ENCODE measurements around the gene DOK6. TPM values are rescaled to one million over a fixed set of nuclear protein-coding genes. Genes with fewer than 3 reads are reported as not detected.
"Not testable (repeated sequence)": the region's sequence is repeated elsewhere in the genome, so short reads cannot be mapped to it uniquely, and the experiment has no call there.

The DOK6 gene
- total RNA-seq, 1 experiment from 2014 or later, result not detected

GRCh38 chr18:69854455-69854854 lies 453.8 kb downstream of the DOK6 start:
- POLR2A ChIA-PET (ENCODE audit: unreplicated experiment), result no interaction called here
- no peaks in the 10 kb centered on the region for H3K79me2 ChIP-seq (ENCODE audit: low read depth)
- CTCF ChIA-PET, result no interaction called here
- no peaks in the 10 kb centered on the region for H4K20me1 ChIP-seq (ENCODE audit: insufficient read depth)
- intact Hi-C loops (cut with micrococcal nuclease; ENCODE audit: unreplicated experiment), result no loop called here
- no peaks in the 10 kb centered on the region for H3K27me3 ChIP-seq (ENCODE audit: insufficient read depth, low read depth)
- no TSS peak for BruUV-seq (replicated peaks)
- H3K4me1 ChIP-seq (replicated peaks; ENCODE audit: insufficient read depth), result no peaks in the 10 kb centered on the region
- TF ChIP-seq EZH2 (IDR thresholded peaks at IDR 0.05; ENCODE audit: low read depth) (no peak), CTCF (conservative IDR thresholded peaks at IDR 0.05) (no peak)
- no peak overlapping the region for H3K4me3 ChIP-seq
- H3K9me2 ChIP-seq (ENCODE audit: insufficient read depth), result no peaks in the 10 kb centered on the region
- H2AFZ ChIP-seq, result no peak overlapping the region
- no peaks in the 10 kb centered on the region for H3F3A ChIP-seq (ENCODE audit: insufficient read depth, low read depth)
- no peaks in the 10 kb centered on the region for H3K36me3 ChIP-seq (ENCODE audit: low read depth)
- no peak overlapping the region for H3K4me2 ChIP-seq
- DNase-seq, result no peak
- no peaks in the 10 kb centered on the region; the same call in 1 of the 2 replicates for H3K9me3 ChIP-seq (ENCODE audit: insufficient read depth, low read depth)
- H3K27ac ChIP-seq, result no peak overlapping the region

- DNase-seq, result no peak
- H4K20me1 ChIP-seq (ENCODE audit: insufficient read depth), result no peaks in the 10 kb centered on the region
- intact Hi-C loops (cut with micrococcal nuclease; ENCODE audit: unreplicated experiment), result no loop called here
- no peaks in the 10 kb centered on the region for H3F3A ChIP-seq (ENCODE audit: insufficient read depth, low read depth)
- no peaks in the 10 kb centered on the region for H3K9me2 ChIP-seq (ENCODE audit: insufficient read depth)
- no peaks in the 10 kb centered on the region for H3K79me2 ChIP-seq (ENCODE audit: low read depth)
- no peak for TF ChIP-seq EZH2 (IDR thresholded peaks at IDR 0.05; ENCODE audit: low read depth)
- no peak for TF ChIP-seq CTCF (conservative IDR thresholded peaks at IDR 0.05)
- no peak overlapping the region for H3K27ac ChIP-seq
- no peaks in the 10 kb centered on the region for H3K27me3 ChIP-seq (ENCODE audit: insufficient read depth, low read depth)
- no peaks in the 10 kb centered on the region; the same call in 1 of the 2 replicates for H3K9me3 ChIP-seq (ENCODE audit: insufficient read depth, low read depth)
- H3K36me3 ChIP-seq (ENCODE audit: low read depth), result no peaks in the 10 kb centered on the region
- no TSS peak for BruUV-seq (replicated peaks)
- H2AFZ ChIP-seq, result no peak overlapping the region
- no peak overlapping the region for H3K4me3 ChIP-seq
- ChIA-PET POLR2A (ENCODE audit: unreplicated experiment) (no interaction called here), CTCF (no interaction called here)
- no peaks in the 10 kb centered on the region for H3K4me1 ChIP-seq (replicated peaks; ENCODE audit: insufficient read depth)
- no peak overlapping the region for H3K4me2 ChIP-seq
These were observed 458.2 kb downstream of the DOK6 start for GRCh38 chr18:69858897-69859296.

- H3K27ac ChIP-seq; H3K27me3 ChIP-seq (ENCODE audit: insufficient read depth, low read depth); H3K9me3 ChIP-seq (ENCODE audit: insufficient read depth, low read depth); intact Hi-C loops (cut with micrococcal nuclease; ENCODE audit: unreplicated experiment); H2AFZ ChIP-seq; H3K36me3 ChIP-seq (ENCODE audit: low read depth); H3K4me2 ChIP-seq; H3K4me3 ChIP-seq; H3K4me1 ChIP-seq (replicated peaks; ENCODE audit: insufficient read depth); H3F3A ChIP-seq (ENCODE audit: insufficient read depth, low read depth); BruUV-seq (replicated peaks); CTCF ChIA-PET; POLR2A ChIA-PET (ENCODE audit: unreplicated experiment); DNase-seq; H4K20me1 ChIP-seq (ENCODE audit: insufficient read depth); H3K9me2 ChIP-seq (ENCODE audit: insufficient read depth); H3K79me2 ChIP-seq (ENCODE audit: low read depth): not testable (repeated sequence)
These were observed 464.1 kb downstream of the DOK6 start for GRCh38 chr18:69864802-69865201.

GRCh38 chr18:69865776-69866175 lies 465.1 kb downstream of the DOK6 start:
- POLR2A ChIA-PET (ENCODE audit: unreplicated experiment), result interaction anchor here (0.7 kb wide), 1 partner anchor 133 kb away, joined by 4 read pairs; no protein-coding TSS in a partner anchor
- intact Hi-C loops (cut with micrococcal nuclease; ENCODE audit: unreplicated experiment), result no loop called here

More at GRCh38 chr18:69865776-69866175, 465.1 kb downstream of the DOK6 start:
- Histone ChIP-seq H3K79me2 (ENCODE audit: low read depth) (no peaks in the 10 kb centered on the region), H3K4me2 (no peak overlapping the region), H3K9me3 (ENCODE audit: insufficient read depth, low read depth) (no peaks in the 10 kb centered on the region), H3K27me3 (ENCODE audit: insufficient read depth, low read depth) (no peaks in the 10 kb centered on the region), H3K27ac (no peak overlapping the region), H3K36me3 (ENCODE audit: low read depth) (no peaks in the 10 kb centered on the region), H3F3A (ENCODE audit: insufficient read depth, low read depth) (no peaks in the 10 kb centered on the region), H3K9me2 (ENCODE audit: insufficient read depth) (peaks cover 3% of the 10 kb centered on the region; the same call in 1 of the 2 replicates), H3K4me1 (replicated peaks; ENCODE audit: insufficient read depth) (no peaks in the 10 kb centered on the region), H3K4me3 (no peak overlapping the region), H2AFZ (no peak overlapping the region), H4K20me1 (ENCODE audit: insufficient read depth) (no peaks in the 10 kb centered on the region)
- TF ChIP-seq EZH2 (IDR thresholded peaks at IDR 0.05; ENCODE audit: low read depth) (no peak), CTCF (conservative IDR thresholded peaks at IDR 0.05) (no peak)
- no peak for DNase-seq
- CTCF ChIA-PET, result no interaction called here
- BruUV-seq (replicated peaks), result no TSS peak

Measured in PC-9 (cell line).